Breast epithelium (tissue), 4 donors: ENCODE data around the gene MADCAM1. TPM values are rescaled to one million over a fixed set of nuclear protein-coding genes. Genes with fewer than 3 reads are reported as not detected.

Source experiments
- DNase-seq, 2 donors: peaks; one replicate each; pipeline ENCODE4 v3.0.0-alpha.2; 2019; ENCODE audit warnings: low spot score in 2 of 2
- H3K27ac ChIP-seq, 2 donors: fragments of 200-600 bp; sonication (generic) in 1 of 2; one replicate each; pipeline ENCODE4 v1.5.1; 2016 to 2019; ENCODE audit warnings: mild to moderate bottlenecking in 1 of 2
- H3K27me3 ChIP-seq, 2 donors: fragments of 200-600 bp; sonication (generic) in 1 of 2; one replicate each; pipeline versions ENCODE4 v1.5.1 to v1.6.0; 2017 to 2019; ENCODE audit warnings: control low read depth in 1 of 2, mild to moderate bottlenecking in 1 of 2
- H3K36me3 ChIP-seq: fragments of 200-600 bp; one replicate; pipeline ENCODE4 v1.5.1; 2019
- H3K4me1 ChIP-seq, 2 donors: fragments of 200-600 bp; sonication (generic); one replicate each; pipeline ENCODE4 v1.5.1; 2016 to 2019; ENCODE audit warnings: control low read depth in 1 of 2
- H3K4me3 ChIP-seq, 3 donors: fragments of 200-600 bp; sonication (generic); 1 replicate in 2 of 3; 2 replicates in 1 of 3; pipeline ENCODE4 v1.5.1; 2016 to 2019; ENCODE audit warnings: mild to moderate bottlenecking in 3 of 3, moderate library complexity in 2 of 3
- H3K9me3 ChIP-seq, 2 donors: fragments of 200-600 bp; sonication (generic) in 1 of 2; one replicate each; pipeline ENCODE4 v1.5.1; 2016 to 2019; ENCODE audit warnings: control low read depth in 1 of 2
- POLR2A ChIP-seq: fragments of 450-650 bp; IDR thresholded peaks from one replicate; pipeline ENCODE4 v1.6.1; 2016; ENCODE audit warnings: antibody characterized with exemption, mild to moderate bottlenecking, moderate library complexity
- POLR2AphosphoS5 ChIP-seq, 3 donors: sonication (generic); formaldehyde crosslinking; IDR thresholded peaks; one replicate each; pipeline ENCODE4 v1.6.1; 2017; ENCODE audit warnings: antibody characterized with exemption in 3 of 3
- intact Hi-C: fragments of 100-400 bp; cut with DNase I; formaldehyde crosslinking; loops from one replicate; pipeline ENCODE4 v1.15.1; 2023; ENCODE audit warnings: low total_unique reads
- total RNA-seq, 3 donors: library from RNA; depleted of rRNA; stranded (reverse); fragments of >200 nt; gene quantifications; one replicate each; pipeline ENCODE4 v1.1.0, GENCODE V29; 2016
- TF ChIP-seq, protein P1 (sequence below), 3 donors: fragments of 450-650 bp; IDR thresholded peaks; one replicate each; pipeline ENCODE4 v1.5.1; 2016 to 2017; ENCODE audit warnings: antibody characterized with exemption in 3 of 3, mild to moderate bottlenecking in 3 of 3, moderate library complexity in 3 of 3

MADCAM1 gene
- total RNA-seq, 3 donors from 2014 or later = 0.66 TPM; not detected in 2

DNA sequence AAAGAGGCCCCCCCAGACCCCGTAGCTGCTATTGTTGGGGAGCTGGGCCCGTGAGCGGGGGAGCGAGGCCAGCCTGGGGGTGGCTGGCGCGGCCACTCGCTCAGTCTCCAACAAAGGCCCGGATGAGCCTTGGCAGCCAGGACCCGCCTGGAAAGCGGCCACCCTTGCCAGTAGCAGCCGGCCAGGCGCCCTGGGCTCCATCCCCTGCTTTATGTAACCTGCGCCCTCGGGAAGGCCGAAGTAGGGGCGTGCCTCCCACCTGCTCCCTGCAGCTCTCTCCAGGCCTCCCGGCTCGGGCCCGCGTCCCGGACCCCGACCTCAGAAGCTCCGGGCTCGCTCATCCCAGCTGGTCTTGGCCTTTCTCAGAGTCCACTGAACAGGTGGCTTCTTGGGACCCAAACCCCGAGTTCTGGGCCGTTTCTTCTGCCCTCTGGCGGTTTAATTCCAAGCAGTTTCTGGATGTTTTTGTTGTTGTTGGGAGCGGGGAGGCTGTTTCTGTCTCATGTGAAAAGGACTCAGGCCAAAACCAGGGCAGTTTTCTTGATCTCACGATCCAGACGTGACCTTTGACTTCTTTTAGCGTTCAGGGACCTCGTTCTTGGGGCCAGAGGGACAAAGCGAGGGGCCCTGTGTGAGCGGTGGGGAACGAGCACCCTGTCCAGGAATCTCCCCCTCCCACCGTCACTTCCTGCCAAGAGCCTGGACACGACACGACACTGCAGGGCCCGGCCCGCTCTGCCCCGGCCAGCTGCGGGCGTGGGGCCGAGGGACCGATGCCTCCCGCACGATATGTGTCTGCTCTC, 36.5 kb downstream of the MADCAM1 start:
- no peaks in the 10 kb centered on the region for H3K36me3 ChIP-seq
- DNase-seq = peak; percentile 54 to 70

DNA sequence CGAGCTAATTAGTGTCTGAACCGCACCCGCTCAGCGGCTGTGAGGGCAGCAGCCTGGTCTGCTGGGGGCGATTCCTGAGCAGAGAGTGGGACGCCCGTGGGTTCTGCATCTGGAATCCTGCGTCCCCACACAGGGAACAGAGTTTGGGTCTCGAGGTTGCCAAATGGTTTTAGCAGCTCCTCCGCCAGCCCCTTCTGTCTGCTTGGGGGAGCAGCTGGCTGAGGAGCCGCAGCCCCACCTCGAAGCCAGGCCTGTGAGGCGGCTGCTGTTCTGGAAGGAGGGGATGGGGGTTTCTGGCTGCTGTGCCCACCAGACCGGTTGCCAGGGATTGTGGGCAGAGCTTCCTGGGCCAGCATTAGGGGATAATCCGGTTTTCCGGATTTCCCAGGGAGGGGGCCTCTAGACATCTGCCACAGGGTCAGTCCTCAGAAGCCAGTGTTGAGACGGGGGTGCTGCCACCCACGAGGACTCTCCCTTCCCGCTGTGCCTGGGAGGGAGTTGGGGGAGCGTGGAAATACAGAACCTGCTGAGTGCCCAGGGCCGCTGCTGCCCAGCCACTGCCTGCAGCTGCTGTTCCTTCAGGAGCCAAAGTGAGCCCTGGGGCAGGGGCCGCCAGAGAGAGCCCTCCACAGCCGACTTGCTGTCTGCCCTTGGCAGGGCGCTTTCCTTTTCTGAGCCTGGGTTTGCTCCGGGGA, 37.2 kb downstream of the MADCAM1 start:
- Histone ChIP-seq H3K27ac (peak overlapping the region; percentile 84 to 99), H3K27me3 (no peaks in the 10 kb centered on the region), H3K4me1 (peaks cover 8 to 20% of the 10 kb centered on the region in 2 donors), H3K9me3 (no peaks in the 10 kb centered on the region), H3K4me3 (peak overlapping the region; percentile 94 to 98 (median 98)), H3K36me3 (no peaks in the 10 kb centered on the region)
- intact Hi-C loops = no loop called here
- TF ChIP-seq, protein P1, sequence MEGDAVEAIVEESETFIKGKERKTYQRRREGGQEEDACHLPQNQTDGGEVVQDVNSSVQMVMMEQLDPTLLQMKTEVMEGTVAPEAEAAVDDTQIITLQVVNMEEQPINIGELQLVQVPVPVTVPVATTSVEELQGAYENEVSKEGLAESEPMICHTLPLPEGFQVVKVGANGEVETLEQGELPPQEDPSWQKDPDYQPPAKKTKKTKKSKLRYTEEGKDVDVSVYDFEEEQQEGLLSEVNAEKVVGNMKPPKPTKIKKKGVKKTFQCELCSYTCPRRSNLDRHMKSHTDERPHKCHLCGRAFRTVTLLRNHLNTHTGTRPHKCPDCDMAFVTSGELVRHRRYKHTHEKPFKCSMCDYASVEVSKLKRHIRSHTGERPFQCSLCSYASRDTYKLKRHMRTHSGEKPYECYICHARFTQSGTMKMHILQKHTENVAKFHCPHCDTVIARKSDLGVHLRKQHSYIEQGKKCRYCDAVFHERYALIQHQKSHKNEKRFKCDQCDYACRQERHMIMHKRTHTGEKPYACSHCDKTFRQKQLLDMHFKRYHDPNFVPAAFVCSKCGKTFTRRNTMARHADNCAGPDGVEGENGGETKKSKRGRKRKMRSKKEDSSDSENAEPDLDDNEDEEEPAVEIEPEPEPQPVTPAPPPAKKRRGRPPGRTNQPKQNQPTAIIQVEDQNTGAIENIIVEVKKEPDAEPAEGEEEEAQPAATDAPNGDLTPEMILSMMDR (IDR thresholded peaks at IDR 0.05) = no peak
- TF ChIP-seq POLR2A (no peak), POLR2AphosphoS5 (IDR thresholded peaks at IDR 0.05) (no peak)
- no peak for DNase-seq

More for the DNA sequence above, 36.5 kb downstream of the MADCAM1 start:
- TF ChIP-seq, protein P1 (IDR thresholded peaks at IDR 0.05) = peak in 1 of 3 donors; percentile 44
- TF ChIP-seq POLR2A (no peak), POLR2AphosphoS5 (IDR thresholded peaks at IDR 0.05) (peak in 1 of 3 donors; percentile 8)
- Histone ChIP-seq H3K9me3 (no peaks in the 10 kb centered on the region), H3K27ac (peak overlapping the region; percentile 84 to 99), H3K4me1 (peaks cover 8 to 20% of the 10 kb centered on the region in 2 donors), H3K4me3 (peak overlapping the region; percentile 94 to 98 (median 98)), H3K27me3 (no peaks in the 10 kb centered on the region)
- intact Hi-C loops = no loop called here

DNA sequence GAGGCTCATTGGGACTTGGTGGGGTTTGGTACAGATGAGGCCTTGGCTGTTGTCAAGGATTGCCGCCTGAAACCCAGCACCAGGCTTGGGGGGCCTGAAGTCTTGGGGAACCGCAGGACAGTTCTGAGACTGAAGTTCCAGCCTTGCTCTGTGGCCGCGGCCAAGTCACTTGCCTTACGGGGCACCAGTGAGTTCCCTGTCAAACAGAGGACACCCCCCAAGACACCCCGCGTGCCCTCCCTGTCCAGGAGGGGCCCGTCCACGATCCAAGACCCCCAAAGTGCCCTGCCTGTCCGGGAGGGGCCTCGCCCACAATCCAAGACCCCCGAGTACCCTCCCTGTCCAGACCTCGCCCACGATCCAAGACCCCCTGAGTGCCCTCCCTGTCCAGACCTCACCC, 37.8 kb downstream of the MADCAM1 start:
- H3K4me1 ChIP-seq = peaks cover 8 to 20% of the 10 kb centered on the region in 2 donors
- H3K36me3 ChIP-seq = no peaks in the 10 kb centered on the region
- DNase-seq = no peak
- TF ChIP-seq POLR2AphosphoS5 (IDR thresholded peaks at IDR 0.05) (no peak), POLR2A (no peak)
- TF ChIP-seq, protein P1 (IDR thresholded peaks at IDR 0.05) = no peak
- peak overlapping the region in 2 of 3 donors; percentile 94 to 98 for H3K4me3 ChIP-seq
- no peaks in the 10 kb centered on the region for H3K27me3 ChIP-seq
- intact Hi-C loops = no loop called here
- H3K27ac ChIP-seq = peak overlapping the region; percentile 84 to 99
- no peaks in the 10 kb centered on the region for H3K9me3 ChIP-seq

DNA sequence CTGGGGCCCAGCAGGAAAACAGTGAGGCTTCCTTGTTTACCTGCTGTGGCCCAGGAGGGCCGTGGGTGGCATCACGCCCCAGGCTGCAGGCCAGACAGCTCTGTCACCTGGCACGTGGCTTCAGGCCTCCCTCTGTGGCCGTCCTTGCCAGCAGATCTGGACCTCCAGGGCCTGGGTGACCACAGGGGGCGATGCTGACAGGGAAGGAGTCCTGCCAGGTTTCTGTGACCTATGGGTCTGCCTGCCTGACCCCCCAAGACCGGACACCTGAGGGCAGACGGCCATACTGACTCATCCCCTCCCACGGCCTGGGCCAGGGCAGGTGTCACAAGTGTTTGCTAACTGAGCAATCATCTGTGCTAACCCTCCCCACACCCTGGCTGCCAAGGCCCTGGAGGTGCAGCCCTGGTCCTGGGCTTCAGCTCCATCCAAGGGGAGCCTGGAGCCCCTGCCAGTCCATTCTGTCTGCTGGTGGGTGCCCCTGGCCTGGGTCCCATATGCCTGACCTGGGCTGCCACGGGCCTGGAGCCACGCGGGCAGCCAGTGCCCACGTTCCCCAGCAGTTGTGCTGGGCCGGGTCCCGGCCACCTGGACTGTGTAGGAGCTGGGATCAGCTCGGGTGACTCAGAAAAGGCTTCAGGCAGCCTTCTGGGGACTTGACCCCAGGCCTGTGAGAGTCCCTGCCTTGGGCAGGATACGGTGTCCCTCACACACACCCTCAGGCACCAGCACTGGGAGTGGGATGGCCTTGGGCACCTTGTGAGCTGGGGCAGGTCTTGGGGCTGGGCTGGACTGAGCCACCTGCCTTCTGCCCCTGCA, 38.9 kb downstream of the MADCAM1 start:
- Histone ChIP-seq H3K9me3 (no peaks in the 10 kb centered on the region), H3K27ac (peak overlapping the region; percentile 2 to 36), H3K4me3 (no peak overlapping the region), H3K4me1 (peaks cover 8 to 20% of the 10 kb centered on the region in 2 donors), H3K36me3 (no peaks in the 10 kb centered on the region), H3K27me3 (no peaks in the 10 kb centered on the region)
- intact Hi-C loops = no loop called here
- no peak for DNase-seq
- TF ChIP-seq, protein P1 (IDR thresholded peaks at IDR 0.05) = no peak
- no peak for TF ChIP-seq POLR2A
